Hematopoietic multipotent progenitor cell treated with erythropoietin and hydrocortisone succinate and interleukin-3 and kit ligand, for 17 days (in vitro differentiated cells): ENCODE results near the gene PTPRN2.

Source experiments
- DNase-seq: peaks from one replicate; pipeline ENCODE4 v3.0.0-alpha.2; 2015; ENCODE audit warnings: low spot score

The PTPRN2 gene

DNA sequence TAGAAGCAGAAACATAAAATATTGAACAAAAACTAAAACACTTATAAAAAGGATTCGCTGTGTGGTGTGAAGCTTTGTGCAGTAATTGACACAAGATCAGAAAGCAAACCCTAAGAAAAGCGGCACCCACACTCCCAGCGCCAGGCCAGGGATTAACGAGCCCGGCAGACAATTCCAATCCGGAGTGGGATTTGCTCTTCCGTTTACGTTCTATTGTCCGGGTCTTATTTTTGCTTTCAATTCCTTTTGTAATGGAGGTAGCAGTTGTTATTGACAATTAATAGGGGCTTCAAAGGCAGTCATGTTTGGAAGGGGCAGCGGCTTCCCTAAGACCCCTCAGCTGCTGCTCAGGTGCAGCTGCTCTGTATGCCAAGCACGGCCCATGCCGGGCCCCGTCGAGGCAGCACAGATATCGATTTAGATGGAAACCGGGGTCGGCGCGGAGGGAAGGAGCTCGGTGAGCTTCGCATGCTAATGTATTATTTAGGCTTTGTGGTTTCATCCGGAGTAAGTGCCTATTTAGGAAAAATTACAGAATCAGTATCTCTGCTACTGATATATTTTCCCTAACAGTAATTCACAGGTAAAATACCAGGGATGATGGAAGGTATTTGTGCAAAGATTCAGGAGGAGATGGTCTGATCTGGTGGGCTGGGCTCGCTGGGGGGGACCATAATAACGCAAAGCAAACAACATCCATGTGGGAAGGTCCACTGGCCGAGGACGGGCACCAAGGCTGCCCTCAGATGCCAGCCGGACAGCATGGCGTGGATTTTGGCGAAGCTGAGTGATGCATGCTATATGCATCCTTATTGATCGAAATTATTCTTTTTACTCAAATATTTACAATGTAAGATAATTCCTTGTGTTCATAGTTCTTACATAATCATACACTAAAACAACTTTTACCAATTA, 561.7 kb downstream of the PTPRN2 start:
- no peak for DNase-seq

DNA sequence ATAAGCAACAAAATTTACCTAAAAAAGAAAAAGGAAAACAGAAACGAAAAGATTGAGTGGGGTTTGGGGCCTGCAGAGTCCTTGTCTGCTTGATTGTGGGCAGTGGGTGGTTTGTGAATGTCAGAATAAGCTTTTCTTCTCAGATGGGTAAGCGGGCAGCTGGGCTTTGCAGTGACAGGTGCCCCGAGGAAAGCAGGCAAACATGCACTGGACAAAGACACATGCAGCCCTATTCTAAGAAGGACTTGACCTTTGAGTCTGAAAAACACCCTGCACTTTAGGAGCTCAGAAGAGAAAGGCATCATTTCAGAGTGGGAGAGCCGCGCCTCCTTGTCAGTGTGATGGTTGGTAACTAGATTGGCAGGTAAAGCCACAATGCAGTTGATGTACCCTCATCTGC, 562.7 kb downstream of the PTPRN2 start:
- no peak for DNase-seq

DNA sequence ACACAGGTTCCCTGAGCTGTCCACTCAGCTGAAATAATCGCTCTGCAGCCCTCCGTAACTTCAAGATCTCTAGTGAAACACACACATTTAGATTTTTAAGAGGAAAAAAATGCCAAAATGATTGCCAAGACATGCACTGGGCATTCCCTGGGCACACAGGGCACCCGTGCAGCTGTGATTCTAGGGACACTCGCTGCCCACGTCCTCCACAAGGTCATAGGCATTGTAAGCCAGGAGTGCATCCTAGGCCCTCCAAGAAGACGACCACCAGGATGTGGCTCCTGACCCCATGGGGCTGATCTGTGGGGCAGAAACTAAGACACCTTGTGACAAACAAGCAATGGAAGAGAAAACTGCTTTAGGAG, 563.3 kb downstream of the PTPRN2 start:
- DNase-seq, result no peak

DNA sequence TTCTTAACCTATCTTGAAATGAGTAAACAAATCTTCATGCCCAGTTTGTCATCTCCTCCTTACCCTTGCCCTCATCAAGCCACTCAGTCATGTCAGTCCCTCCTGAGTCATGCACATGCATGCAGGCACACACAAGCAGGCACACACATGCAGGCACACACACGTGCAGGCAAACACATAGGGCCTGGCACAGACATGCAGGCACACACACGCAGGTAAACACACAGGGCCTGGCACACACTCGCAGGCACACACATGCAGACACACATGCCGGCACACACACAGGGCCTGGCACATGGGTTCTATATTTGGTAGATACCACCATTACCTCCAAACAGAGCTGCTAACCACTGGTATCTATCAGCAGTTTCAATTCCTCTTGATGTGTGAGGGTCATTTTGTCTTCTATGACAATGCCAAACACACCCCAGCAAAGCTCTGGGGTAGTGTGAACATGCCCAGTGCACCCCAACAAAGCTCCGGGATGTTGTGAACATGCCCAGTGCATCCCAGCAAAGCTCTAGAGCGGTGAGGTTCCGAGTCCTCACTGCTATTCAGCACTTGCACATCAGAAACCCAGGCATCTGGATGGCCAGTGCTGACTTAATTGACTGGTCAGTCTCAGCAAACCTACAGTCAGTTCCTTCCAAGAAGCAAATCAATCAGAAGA, 563.8 kb downstream of the PTPRN2 start:
- no peak for DNase-seq

DNA sequence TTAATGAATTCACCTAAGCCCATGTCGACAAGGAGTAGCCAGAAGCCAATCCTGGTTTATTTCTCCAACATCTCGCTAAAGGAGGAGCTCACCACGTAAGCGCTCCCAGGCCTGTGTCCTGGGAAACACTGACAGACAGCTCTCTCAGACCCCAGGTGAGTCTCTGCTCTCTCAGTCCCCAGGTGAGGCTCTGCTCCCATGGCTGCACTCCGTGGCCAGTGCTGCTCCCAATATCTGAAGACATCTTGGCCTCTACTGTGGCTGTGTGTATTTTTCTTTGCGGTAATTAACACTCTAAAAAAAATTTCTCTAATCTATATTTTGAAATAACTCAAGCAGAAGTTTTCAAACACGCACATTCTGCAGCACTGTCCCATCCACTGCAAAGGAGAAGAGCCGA, 564.5 kb downstream of the PTPRN2 start:
- DNase-seq, result no peak

DNA sequence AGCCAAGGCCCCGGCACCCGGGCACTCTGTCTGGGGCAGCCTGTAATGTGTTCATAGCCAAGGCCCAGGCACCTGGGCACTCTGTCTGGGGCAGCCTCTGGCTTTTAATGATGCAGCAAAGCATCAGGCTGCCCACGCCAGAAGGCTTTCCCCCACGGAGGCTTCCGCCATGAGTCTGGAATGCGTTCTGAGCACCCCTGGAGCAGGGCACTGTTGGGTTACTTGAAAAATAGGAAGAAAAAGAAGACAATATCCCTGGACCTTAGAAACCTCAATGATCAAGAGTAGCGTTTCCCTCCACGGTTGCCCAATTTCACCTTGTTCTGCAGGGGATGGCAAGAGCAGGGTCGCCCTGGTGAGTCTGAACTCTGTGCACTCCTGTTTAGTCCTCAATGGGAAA, 565.0 kb downstream of the PTPRN2 start:
- DNase-seq, result no peak

DNA sequence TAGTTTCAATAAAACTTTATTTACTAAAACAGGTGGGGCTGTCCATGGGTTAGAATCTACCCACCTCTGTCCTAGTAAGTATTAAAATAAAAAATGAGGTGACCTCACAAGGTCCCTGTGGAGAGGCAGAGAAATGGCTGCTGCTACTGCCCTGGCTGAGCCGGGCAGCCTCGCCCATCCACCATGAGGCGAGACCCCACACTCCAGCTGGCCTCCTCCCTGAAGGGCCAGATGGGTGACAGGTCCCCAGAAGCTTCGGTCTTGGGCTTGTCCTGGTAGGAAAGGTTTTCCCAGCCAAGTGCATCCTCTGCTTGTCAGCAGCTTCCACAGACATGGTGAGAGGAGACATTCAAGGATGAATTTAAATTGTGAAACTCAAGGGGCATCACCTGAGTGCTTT, 565.8 kb downstream of the PTPRN2 start:
- no peak for DNase-seq

DNA sequence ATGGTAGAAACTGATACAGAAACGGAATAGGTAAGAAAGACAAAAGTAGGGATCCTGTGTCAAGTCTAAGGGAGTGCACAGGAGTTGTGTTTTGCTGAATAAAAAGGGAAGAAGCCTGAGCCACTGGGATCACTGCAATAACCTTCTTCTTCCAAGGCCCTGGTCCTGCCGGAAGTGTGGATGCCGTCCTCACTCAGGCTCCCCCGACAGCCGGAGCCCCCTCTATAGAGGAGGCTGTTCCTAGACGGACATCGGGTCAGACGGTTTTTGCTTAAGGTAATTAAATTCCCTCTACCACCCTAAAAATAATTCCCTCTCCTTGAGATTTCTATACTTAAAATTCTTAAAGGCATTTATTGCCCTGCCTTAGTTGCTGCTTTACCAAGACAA, 566.9 kb downstream of the PTPRN2 start:
- no peak for DNase-seq

DNA sequence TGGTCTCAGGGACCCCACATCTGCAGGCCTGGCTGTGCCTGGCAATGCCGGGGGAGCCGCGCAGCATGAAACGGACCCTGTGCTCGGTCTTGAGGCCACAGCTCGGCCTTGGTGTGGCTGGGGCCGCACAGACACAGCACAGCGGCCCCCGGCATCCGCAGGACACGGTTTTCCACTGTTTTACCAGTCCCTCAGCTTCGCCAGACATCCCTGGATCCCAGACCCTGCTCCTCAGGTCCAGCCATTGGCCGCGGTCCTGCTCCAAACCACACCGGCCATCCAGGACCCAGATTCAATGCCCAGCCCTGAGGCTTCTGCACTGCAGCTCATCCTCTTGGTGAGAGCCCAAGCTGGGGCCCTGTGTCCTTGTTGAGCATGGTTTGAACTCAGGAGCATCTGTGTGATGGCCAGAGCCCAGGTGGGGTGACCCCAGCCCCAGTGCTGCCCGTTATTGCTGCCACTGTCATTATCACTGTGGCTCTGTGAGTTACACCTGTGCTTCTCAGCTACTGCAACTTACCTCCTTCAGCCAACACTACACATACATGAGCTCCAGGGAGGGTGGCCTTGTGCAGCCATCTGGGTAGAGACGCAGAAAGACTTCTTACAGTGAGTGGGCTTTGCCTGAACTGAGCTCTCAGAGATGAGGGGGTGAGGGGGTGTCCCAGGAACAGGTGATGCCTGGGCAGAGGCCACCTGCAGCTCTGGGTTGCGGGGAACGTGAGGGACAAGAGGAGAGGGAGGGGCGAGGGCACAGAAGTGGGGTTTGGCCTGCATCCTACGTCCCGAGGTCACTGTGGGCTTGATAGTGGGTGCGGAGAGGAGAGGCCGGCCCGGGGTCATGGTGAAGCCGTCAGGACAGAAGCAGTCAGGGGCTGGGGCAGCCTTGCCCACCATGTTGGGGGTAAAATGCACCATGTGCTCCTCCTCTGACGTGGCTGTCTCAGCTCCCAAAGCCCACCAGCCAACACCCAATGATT, 567.6 kb downstream of the PTPRN2 start:
- no peak for DNase-seq

DNA sequence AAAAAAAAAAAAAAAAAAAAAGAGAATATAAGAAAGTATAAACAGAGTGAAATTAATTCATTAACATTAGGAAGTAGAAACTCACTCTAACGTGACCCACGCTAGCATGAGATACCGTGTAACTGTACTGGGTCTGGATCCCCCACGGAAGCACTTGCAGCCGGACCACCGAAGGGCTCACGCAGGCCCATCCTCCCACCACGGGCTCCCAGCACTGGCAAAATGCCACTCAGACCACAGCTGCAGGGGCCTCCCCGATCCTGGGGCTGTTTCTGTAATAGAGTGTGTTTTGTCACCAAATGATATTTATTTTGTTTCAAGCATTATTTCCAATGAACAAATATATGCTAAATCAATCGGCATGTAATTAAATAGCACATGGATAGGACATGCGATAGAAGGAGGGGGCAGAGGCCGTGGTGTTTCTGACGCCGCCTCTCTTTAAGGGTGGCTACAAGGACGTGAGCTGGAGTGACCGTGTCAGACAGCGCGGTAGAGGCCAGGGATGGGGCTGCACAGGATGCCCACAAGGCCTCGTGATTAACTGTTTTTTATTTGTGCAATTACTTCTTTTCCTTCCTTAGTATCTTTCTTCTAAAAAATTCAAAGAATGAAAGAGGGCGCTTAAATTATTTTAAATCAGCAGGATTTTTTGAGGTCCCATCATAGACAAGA, 568.5 kb downstream of the PTPRN2 start:
- no peak for DNase-seq

DNA sequence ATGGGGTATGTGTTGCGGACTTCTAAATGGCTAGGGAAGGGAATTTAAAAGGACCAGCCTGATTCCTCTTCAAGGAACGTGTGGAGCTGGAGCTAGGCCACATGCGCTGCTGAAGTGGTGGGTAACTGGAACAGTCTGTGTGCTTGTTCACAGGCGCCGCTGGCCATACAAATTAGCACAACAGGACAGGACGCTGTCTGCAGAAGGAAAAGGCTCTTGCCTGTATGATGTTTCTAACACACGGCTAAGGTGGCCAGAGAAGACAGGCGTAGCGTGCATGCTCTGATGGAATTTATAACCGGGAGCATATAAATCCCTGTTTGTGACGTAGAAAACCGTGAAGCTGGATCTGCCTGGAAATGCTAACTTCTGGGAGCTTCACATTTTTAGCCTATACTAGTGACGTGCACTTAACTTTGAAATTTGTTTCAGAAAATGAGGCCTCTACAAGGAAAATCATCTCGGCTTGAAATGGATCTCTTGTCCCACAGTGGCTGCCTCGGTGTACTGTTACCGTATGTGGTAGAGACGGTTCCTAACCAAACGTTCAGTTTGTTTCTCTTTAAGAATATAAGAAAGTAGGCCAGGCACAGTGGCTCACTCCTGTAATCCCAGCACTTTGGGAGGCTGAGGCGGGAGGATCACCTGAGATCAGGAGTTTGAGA, 569.4 kb downstream of the PTPRN2 start:
- no peak for DNase-seq

DNA sequence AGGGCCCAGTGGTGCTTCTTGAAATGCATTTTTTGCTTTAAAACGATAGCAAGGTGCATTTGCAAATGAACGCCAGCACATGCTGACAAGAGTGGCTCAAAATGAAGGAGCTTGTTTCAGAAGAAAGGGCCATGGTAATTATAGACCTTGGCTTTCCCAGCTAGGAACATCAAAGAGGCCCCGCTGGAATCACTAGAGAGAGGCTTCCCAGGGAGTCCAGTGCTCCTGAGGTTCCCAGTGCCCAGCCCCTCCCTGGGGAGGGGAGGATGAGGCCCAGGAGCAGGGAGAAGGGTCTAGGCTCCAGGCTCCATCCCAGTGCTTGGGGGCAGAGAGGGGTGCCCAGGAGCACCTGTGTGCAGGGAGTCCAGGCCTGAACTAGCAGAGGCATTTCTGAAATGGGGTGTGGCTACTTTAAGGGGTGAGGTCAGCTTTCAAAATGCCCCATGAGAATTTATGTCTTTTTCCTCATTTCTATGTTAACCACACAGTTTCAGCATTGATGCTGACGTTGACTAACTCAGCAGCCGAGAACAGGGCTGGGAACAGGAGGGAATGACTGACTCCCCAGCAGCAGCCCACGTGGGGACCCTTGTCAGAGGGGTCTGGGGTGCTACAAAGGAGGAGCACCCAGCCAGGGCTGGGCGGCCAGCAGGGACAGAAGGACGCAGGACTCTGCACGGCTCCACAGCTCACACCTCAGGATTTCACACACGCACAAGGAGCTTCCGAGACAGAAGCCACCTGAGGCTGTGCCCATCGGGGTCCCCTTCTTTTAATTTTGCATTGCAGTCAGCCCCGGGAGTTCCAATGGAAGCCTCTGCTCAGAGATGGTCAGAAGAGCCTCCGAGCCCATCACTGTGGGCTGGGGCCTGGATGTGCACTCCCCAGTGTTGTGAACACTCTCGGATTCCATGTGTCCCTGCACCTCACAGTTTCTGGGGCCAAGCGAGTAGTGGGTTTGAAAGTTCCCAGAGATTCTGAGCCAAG, 570.2 kb downstream of the PTPRN2 start:
- no peak for DNase-seq

DNA sequence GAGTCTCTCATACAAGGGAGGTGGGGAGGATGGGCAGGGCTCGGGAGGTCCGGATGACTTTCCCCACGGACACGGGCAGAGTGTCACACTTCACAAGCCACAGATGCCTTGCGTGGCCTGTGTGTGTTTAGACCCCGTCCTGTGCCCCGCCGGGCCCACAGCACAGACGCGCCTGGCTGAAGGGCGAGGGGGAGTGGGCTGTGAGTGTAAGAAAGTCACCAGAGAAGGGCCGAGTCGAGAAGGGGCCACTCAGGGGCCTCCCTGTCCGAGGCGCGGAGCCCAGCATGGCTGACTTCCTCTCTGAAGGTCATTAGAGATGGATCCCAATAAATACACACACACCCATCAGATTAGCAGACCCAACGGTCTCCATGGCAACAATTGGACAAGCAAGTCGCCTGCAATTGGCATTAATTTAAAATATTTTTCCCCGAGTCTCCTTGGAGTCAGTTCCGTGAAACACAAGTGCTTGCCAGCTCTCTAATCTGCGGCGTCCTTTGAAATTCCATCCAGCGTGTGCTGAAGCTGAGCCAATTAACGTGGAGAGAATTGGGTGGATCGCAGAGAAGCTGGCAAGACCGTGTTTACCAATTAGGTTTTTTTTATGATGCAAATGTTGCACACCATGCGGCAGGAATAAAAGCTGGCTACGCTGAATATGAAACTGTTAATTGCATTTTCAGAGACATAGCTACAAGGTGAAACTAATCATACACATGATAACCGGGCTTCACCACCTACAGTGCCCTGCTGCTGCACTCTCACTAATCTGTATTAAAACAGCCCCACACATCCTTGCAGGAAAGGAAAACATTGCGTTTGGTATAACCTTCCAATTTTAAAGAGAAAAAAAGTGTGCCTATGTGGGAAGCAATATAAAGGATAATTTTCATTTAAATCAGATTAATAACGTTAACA, 571.2 kb downstream of the PTPRN2 start:
- no peak for DNase-seq

DNA sequence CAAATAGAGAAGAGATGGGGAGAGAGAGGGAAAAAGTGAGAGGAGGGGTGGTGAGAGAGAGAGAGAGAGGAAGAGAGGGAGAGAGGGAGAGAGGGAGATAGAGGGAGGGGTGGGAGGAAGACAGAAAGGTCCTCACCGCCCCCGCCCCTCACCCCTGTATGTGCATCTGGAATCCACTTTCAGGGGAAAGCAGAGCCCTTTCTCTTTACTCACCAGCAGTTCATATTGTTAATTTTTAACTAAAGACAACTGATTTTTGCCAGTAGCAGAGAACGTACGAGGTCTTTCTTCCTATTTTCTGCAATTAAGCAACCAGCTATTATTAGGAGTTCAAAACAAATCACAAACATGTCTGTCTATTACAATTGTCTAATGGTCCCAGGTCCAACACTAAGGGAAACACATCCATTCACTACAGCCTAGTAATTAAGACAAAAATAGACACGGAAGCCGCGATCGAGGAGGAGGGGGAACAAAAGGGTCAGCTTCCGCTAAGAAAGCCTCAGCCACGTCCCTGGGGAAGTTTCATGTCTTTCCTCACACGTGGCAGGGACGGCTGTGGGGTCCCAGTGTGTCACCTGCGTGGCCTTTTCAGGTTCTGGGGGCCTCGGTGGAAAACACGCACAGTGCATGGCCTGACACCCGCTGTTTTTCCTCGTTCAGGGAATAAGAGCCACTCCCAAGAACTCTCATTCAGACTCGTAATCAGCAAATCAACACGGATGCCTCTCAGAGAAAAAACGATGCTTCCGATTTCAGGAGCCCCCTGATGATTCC, 572.0 kb downstream of the PTPRN2 start:
- DNase-seq, result no peak

DNA sequence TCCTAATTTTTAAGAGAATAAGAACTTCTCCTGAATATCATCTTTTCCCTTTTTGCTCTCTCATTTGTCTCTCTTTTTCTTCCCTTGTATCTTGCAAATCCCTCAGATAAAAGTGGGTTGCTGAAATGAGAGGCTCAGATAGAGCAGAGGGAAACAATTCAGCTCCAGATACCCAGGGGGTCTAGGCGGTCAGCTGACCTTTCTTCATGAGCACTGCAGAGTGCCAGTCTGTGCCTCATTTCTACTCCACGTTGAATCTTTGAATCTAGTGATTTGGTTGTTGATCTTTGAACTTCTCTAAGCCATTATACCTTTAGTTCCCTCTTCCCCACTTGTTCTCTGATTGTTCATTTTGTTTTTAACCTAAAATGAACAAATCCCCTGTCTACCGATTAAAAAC, 572.6 kb downstream of the PTPRN2 start:
- no peak for DNase-seq

DNA sequence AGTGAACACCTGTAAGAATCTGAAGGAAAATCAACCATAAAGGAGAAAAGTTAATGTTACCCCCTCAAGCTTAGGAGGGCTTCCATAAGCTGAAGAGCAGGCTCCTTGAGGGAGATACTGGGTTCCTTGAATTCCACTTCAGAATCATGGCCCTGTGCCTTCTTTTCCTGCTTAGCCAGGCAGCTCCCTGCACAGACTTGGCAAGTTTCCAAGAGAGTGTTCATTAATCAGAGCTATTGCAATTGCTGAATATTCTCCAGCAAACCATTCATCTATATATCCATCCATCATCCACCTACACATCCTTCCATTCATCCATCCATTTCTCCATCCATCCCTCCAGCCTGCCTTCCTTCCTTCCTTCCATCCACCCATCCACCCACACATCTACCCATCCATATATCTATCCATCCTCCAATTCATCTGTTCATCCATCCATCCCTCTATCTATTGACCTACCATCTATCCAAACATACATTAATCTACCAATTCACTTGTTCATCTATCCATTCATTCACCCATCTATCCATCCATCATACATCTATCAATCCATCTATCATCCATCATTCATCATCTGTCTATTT, 574.4 kb downstream of the PTPRN2 start:
- DNase-seq, result no peak

DNA sequence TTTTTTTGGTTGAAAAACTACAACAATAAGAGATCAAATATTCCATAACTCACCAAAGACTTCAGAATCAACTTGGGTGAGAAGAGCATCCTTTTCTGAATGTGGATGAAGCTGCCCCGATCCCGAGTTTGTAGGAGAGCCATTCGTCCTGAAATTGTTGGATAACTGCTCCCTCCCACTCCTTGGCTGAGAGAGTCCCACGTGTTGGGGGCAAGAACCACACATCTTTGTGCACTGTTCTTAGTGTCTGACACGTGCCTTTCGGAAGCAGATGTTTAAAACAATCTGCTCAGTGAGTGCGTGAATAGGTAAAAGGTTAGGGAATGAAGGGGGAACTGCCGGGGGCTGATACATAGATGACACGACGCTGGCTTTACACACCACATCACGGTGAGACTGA, 575.7 kb downstream of the PTPRN2 start:
- no peak for DNase-seq
